Measurements from ENCODE around the gene FBXL13.

The FBXL13 gene

DNA sequence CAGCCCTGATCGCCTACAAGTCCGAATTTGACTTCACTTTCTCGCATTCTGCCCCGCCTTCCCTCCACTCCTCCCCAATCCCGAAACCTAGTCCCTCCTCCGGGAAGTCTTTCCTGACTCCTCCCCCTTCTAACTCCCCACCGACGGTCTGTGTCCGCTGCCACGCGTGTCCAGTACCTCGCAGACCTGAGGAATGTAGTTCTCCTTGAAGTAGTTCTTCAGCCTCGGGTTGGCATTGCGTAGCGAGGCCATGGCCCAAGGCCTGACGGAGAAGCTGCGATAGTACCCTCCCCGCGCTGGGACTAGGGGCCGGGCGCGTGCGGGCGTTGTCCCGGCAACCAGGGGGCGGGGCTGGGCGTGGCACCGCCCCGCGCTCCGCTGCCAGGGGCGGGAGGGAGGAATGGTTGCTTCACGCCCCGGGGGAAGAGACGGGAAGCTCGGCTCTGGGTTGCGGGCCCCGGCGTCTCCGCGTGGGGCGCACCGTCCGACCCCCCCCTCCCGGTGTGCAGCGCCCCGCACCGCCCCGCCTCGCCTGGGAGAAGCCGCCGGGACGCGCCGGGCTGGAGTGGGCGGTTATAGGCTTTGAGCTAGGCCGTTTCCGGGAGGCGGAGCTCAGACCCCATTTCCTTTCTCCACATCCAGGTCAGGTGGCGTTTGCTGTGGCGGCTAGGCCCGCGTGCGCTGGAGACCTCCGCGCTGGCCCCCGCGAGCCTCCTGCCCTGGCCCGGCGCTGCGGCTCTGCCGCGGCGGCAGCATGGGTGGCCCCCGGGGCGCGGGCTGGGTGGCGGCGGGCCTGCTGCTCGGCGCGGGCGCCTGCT lies at the start of gene FBXL13, which contains the start of gene ARMC10:
TSS of gene FBXL13 (minus strand) at position 278 of the 818 bp plus-strand sequence.
TSS of gene ARMC10 (plus strand) at position 622 of the 818 bp plus-strand sequence. CDS start at position 755, 133 bp downstream.
- TF ChIP-seq, protein P1, sequence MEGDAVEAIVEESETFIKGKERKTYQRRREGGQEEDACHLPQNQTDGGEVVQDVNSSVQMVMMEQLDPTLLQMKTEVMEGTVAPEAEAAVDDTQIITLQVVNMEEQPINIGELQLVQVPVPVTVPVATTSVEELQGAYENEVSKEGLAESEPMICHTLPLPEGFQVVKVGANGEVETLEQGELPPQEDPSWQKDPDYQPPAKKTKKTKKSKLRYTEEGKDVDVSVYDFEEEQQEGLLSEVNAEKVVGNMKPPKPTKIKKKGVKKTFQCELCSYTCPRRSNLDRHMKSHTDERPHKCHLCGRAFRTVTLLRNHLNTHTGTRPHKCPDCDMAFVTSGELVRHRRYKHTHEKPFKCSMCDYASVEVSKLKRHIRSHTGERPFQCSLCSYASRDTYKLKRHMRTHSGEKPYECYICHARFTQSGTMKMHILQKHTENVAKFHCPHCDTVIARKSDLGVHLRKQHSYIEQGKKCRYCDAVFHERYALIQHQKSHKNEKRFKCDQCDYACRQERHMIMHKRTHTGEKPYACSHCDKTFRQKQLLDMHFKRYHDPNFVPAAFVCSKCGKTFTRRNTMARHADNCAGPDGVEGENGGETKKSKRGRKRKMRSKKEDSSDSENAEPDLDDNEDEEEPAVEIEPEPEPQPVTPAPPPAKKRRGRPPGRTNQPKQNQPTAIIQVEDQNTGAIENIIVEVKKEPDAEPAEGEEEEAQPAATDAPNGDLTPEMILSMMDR (conservative IDR thresholded peaks at IDR 0.05; ENCODE audit: low read depth, low read length) = no peak
- Histone ChIP-seq H4K20me1 (ENCODE audit: insufficient read depth) (no peaks in the 10 kb centered on the region), H3K4me1 (ENCODE audit: low read depth, poor library complexity, severe bottlenecking) (peaks cover 22% of the 10 kb centered on the region), H3K27me3 (ENCODE audit: insufficient read depth, low read depth) (no peaks in the 10 kb centered on the region), H3K36me3 (ENCODE audit: insufficient read depth) (no peaks in the 10 kb centered on the region), H3K27ac (peak within 1 kb of the TSS; percentile 73), H3K4me3 (IDR thresholded peaks at IDR 0.05; ENCODE audit: insufficient read depth, low read depth, low read length) (peak within 1 kb of the TSS; percentile 36), H3K9ac (peak within 1 kb of the TSS; percentile 75), H2AFZ (ENCODE audit: low read depth) (peak within 1 kb of the TSS; percentile 100), H3K4me2 (peak within 1 kb of the TSS; percentile 95), H3K79me2 (ENCODE audit: insufficient read depth, low read depth) (peaks cover 35% of the 10 kb centered on the region)

DNA sequence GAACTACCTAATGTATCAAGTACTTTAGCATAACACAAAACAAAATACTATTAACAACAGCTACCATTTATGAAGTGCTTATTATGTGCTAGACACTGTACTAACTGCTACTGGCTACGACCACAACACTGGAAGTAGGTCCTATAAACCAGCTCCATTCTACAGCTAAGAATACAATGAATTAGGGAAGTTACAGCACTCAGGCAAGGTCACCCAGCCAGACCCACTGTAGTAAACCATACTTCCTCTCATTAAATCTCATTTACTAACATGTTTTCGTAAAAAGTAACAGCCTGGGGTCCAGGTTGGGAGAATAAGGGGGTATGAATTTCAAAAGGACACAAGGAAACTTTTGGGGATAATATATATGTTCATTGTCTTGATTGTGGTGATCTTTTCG lies 48.9 kb upstream of the FBXL13 start:
- H3K79me2 ChIP-seq (ENCODE audit: insufficient read depth, low read depth) = no peaks in the 10 kb centered on the region
- no peak overlapping the region for H3K27ac ChIP-seq
- H3K4me2 ChIP-seq = no peak overlapping the region
- H3K36me3 ChIP-seq (ENCODE audit: insufficient read depth) = no peaks in the 10 kb centered on the region
- no peak overlapping the region for H3K9ac ChIP-seq
- no peak overlapping the region for H3K4me3 ChIP-seq (IDR thresholded peaks at IDR 0.05; ENCODE audit: insufficient read depth, low read depth, low read length)
- H2AFZ ChIP-seq (ENCODE audit: low read depth) = no peak overlapping the region
- no peaks in the 10 kb centered on the region for H3K27me3 ChIP-seq (ENCODE audit: insufficient read depth, low read depth)
- H4K20me1 ChIP-seq (ENCODE audit: insufficient read depth) = no peaks in the 10 kb centered on the region
- TF ChIP-seq, protein P1 (conservative IDR thresholded peaks at IDR 0.05; ENCODE audit: low read depth, low read length) = no peak
- no peaks in the 10 kb centered on the region for H3K4me1 ChIP-seq (ENCODE audit: low read depth, poor library complexity, severe bottlenecking)

DNA sequence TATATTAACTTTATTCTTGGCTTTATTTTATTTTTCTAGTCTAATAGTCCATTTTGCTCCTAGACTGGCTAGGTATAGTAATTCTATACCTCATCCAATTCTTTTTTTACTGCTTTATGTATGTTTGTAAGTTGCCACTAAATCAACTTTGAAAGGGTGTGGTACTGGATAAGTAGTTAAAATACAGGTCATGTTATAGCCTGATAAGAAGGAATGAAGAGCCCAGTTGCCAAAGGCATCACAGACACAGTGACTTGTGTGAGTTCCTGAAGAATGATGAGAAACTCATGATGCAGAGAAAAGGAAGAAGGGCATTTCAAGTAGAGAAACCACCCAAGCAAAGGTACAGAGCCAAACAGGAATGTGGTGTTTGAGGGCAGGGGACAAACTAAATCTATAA lies 47.0 kb upstream of the FBXL13 start:
- Histone ChIP-seq H3K36me3 (ENCODE audit: insufficient read depth) (no peaks in the 10 kb centered on the region), H3K4me3 (IDR thresholded peaks at IDR 0.05; ENCODE audit: insufficient read depth, low read depth, low read length) (no peak overlapping the region)
- TF ChIP-seq, protein P1 (conservative IDR thresholded peaks at IDR 0.05; ENCODE audit: low read depth, low read length) = no peak

DNA sequence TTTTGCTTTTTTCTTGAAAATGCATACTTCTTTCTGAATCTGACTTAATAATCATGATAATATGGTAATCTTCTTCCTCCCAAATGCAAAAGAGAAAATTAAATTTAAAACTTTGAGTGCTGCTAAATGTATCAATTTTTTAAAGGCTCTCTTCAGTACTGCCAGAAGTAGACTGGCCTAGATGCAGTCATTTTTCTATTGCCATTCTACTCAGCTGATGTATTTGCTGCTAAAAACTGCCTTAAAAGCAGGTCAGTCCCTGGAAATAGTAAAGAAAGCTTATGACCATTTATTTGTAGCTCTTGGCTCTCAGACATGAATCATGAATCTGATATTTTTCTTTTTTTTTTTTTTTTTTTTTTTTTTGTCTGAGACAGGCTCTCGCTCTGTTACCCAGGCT lies 45.8 kb upstream of the FBXL13 start:
- Histone ChIP-seq H4K20me1 (ENCODE audit: insufficient read depth) (no peaks in the 10 kb centered on the region), H3K79me2 (ENCODE audit: insufficient read depth, low read depth) (no peaks in the 10 kb centered on the region), H3K9ac (no peak overlapping the region), H3K36me3 (ENCODE audit: insufficient read depth) (no peaks in the 10 kb centered on the region), H2AFZ (ENCODE audit: low read depth) (no peak overlapping the region), H3K27me3 (ENCODE audit: insufficient read depth, low read depth) (no peaks in the 10 kb centered on the region), H3K4me3 (IDR thresholded peaks at IDR 0.05; ENCODE audit: insufficient read depth, low read depth, low read length) (no peak overlapping the region), H3K4me2 (no peak overlapping the region), H3K4me1 (ENCODE audit: low read depth, poor library complexity, severe bottlenecking) (no peaks in the 10 kb centered on the region), H3K27ac (no peak overlapping the region)
- TF ChIP-seq, protein P1 (conservative IDR thresholded peaks at IDR 0.05; ENCODE audit: low read depth, low read length) = no peak

More for the DNA sequence above, 47.0 kb upstream of the FBXL13 start:
- H3K4me1 ChIP-seq (ENCODE audit: low read depth, poor library complexity, severe bottlenecking) = no peaks in the 10 kb centered on the region
- no peak overlapping the region for H2AFZ ChIP-seq (ENCODE audit: low read depth)
- H3K4me2 ChIP-seq = no peak overlapping the region
- no peak overlapping the region for H3K9ac ChIP-seq
- no peaks in the 10 kb centered on the region for H3K79me2 ChIP-seq (ENCODE audit: insufficient read depth, low read depth)
- H3K27ac ChIP-seq = no peak overlapping the region
- H4K20me1 ChIP-seq (ENCODE audit: insufficient read depth) = no peaks in the 10 kb centered on the region
- no peaks in the 10 kb centered on the region for H3K27me3 ChIP-seq (ENCODE audit: insufficient read depth, low read depth)
